ENCODE data around the gene NFKBIE. TPM values are rescaled to one million over a fixed set of nuclear protein-coding genes. Genes with fewer than 3 reads are reported as not detected.

The NFKBIE gene
- total and polyA plus RNA-seq, 9 of the 15 experiments (the other 6 are each of a cell fraction or from before 2014, with no cell fraction given): 2.1 to 16.4 (median 11.7) TPM

DNA sequence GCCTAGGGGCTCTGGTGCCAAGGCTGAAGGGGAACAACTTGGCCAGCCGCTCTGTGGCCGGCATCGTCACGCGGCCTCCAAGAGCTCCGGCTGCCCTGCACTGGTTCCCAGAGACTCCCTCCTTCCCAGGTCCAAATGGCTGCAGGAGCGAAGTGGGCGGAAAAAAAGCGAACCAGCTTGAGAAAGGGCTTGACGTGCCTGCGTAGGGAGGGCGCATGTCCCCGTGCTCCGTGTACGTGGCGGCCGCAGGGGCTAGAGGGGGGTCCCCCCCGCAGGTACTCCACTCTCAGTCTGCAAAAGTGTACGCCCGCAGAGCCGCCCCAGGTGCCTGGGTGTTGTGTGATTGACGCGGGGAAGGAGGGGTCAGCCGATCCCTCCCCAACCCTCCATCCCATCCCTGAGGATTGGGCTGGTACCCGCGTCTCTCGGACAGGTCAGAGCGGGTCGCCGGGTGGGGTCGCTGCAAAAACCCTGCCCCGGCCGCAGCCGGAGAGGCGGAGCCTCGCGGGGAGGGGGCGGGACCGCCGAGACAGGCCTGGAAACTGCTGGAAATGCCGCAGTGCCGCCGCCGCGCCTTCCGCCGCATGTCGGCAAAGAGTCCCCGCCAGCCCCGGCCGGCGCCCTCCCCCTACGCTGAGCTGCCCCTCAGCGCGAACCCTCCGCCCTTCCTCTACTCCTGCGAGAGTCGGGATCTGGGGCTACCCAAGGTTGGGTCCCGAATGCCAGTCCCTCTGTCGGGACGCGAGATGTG lies 19.3 kb downstream of the NFKBIE start (continued):
- TF ChIP-seq, protein P1, sequence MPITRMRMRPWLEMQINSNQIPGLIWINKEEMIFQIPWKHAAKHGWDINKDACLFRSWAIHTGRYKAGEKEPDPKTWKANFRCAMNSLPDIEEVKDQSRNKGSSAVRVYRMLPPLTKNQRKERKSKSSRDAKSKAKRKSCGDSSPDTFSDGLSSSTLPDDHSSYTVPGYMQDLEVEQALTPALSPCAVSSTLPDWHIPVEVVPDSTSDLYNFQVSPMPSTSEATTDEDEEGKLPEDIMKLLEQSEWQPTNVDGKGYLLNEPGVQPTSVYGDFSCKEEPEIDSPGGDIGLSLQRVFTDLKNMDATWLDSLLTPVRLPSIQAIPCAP (CRISPR knock-in tag; IDR thresholded peaks at IDR 0.05; ENCODE audit: borderline replicate concordance): no peak
- TF ChIP-seq, protein P2, sequence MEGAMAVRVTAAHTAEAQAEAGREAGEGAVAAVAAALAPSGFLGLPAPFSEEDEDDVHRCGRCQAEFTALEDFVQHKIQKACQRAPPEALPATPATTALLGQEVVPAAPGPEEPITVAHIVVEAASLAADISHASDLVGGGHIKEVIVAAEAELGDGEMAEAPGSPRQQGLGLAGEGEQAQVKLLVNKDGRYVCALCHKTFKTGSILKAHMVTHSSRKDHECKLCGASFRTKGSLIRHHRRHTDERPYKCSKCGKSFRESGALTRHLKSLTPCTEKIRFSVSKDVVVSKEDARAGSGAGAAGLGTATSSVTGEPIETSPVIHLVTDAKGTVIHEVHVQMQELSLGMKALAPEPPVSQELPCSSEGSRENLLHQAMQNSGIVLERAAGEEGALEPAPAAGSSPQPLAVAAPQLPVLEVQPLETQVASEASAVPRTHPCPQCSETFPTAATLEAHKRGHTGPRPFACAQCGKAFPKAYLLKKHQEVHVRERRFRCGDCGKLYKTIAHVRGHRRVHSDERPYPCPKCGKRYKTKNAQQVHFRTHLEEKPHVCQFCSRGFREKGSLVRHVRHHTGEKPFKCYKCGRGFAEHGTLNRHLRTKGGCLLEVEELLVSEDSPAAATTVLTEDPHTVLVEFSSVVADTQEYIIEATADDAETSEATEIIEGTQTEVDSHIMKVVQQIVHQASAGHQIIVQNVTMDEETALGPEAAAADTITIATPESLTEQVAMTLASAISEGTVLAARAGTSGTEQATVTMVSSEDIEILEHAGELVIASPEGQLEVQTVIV (CRISPR knock-in tag; IDR thresholded peaks at IDR 0.05; ENCODE audit: borderline replicate concordance): no peak
- TF ChIP-seq ZKSCAN3 (CRISPR knock-in tag; IDR thresholded peaks at IDR 0.05): no peak
- TF ChIP-seq ZNF384 (IDR thresholded peaks at IDR 0.05; ENCODE audit: low read depth, low read length): 0 out of 2 replicates have a peak, but pooled peaks have one; percentile 15
- TF ChIP-seq ZFP1 (CRISPR knock-in tag; IDR thresholded peaks at IDR 0.05): 0 out of 2 replicates have a peak, but pooled peaks have one; percentile 4
- TF ChIP-seq SAFB2 (IDR thresholded peaks at IDR 0.05; ENCODE audit: borderline replicate concordance, low read depth, low read length, severe bottlenecking): no peak
- no peak for TF ChIP-seq CBX8 (IDR thresholded peaks at IDR 0.05; ENCODE audit: borderline replicate concordance, extremely low read depth, low read depth, low read length, poor library complexity, severe bottlenecking)
- no peak for TF ChIP-seq ZBTB8A (IDR thresholded peaks at IDR 0.05; ENCODE audit: partially characterized antibody)
- TF ChIP-seq, protein P3, sequence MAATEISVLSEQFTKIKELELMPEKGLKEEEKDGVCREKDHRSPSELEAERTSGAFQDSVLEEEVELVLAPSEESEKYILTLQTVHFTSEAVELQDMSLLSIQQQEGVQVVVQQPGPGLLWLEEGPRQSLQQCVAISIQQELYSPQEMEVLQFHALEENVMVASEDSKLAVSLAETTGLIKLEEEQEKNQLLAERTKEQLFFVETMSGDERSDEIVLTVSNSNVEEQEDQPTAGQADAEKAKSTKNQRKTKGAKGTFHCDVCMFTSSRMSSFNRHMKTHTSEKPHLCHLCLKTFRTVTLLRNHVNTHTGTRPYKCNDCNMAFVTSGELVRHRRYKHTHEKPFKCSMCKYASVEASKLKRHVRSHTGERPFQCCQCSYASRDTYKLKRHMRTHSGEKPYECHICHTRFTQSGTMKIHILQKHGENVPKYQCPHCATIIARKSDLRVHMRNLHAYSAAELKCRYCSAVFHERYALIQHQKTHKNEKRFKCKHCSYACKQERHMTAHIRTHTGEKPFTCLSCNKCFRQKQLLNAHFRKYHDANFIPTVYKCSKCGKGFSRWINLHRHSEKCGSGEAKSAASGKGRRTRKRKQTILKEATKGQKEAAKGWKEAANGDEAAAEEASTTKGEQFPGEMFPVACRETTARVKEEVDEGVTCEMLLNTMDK (IDR thresholded peaks at IDR 0.05; ENCODE audit: borderline replicate concordance, insufficient read depth, low read depth, low read length, poor library complexity, severe bottlenecking): peak; percentile 14
- TF ChIP-seq, protein P4, sequence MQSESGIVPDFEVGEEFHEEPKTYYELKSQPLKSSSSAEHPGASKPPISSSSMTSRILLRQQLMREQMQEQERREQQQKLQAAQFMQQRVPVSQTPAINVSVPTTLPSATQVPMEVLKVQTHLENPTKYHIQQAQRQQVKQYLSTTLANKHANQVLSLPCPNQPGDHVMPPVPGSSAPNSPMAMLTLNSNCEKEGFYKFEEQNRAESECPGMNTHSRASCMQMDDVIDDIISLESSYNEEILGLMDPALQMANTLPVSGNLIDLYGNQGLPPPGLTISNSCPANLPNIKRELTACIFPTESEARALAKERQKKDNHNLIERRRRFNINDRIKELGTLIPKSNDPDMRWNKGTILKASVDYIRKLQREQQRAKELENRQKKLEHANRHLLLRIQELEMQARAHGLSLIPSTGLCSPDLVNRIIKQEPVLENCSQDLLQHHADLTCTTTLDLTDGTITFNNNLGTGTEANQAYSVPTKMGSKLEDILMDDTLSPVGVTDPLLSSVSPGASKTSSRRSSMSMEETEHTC (IDR thresholded peaks at IDR 0.05): no peak
- TF ChIP-seq ZNF644 (tag; IDR thresholded peaks at IDR 0.05; ENCODE audit: low read depth): no peak
- TF ChIP-seq, protein P5, sequence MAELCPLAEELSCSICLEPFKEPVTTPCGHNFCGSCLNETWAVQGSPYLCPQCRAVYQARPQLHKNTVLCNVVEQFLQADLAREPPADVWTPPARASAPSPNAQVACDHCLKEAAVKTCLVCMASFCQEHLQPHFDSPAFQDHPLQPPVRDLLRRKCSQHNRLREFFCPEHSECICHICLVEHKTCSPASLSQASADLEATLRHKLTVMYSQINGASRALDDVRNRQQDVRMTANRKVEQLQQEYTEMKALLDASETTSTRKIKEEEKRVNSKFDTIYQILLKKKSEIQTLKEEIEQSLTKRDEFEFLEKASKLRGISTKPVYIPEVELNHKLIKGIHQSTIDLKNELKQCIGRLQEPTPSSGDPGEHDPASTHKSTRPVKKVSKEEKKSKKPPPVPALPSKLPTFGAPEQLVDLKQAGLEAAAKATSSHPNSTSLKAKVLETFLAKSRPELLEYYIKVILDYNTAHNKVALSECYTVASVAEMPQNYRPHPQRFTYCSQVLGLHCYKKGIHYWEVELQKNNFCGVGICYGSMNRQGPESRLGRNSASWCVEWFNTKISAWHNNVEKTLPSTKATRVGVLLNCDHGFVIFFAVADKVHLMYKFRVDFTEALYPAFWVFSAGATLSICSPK (IDR thresholded peaks at IDR 0.05; ENCODE audit: borderline replicate concordance): no peak
- no peak for TF ChIP-seq RUNX1 (IDR thresholded peaks at IDR 0.05; ENCODE audit: low read depth)
- no peak for TF ChIP-seq ELF4 (CRISPR knock-in tag; IDR thresholded peaks at IDR 0.05)
- TF ChIP-seq RBFOX2 (IDR thresholded peaks at IDR 0.05; ENCODE audit: low read depth, low read length): no peak
- 0 out of 2 replicates have a peak, but pooled peaks have one; percentile 37 for TF ChIP-seq NCOA6 (IDR thresholded peaks at IDR 0.05)
